Liver (tissue), 3 donors: ENCODE data around the gene FKBP1A.

Source experiments
- ATF3 ChIP-seq: IDR thresholded peaks from 2 replicates; pipeline ENCODE4 v1.6.1; 2016; ENCODE audit warnings: antibody characterized with exemption
- CTCF ChIP-seq: fragments of 150-350 bp; IDR thresholded peaks from 2 replicates; pipeline ENCODE4 v1.5.1; 2017; ENCODE audit warnings: improper control_type of control experiment, low read depth, low read length; ENCODE audit not compliant: missing input control
- EGR1 ChIP-seq, 2 donors: IDR thresholded peaks; 2 replicates each; pipeline ENCODE4 v1.6.1; 2016 to 2018; ENCODE audit warnings: antibody characterized with exemption in 2 of 2, low read depth in 2 of 2
- GABPA ChIP-seq, 2 donors: IDR thresholded peaks in 1 of 2; conservative IDR thresholded peaks in 1 of 2; 2 replicates each; pipeline ENCODE4 v1.6.1; 2016; ENCODE audit warnings: antibody characterized with exemption in 2 of 2, mild to moderate bottlenecking in 1 of 2, moderate library complexity in 1 of 2
- HNF4A ChIP-seq, 2 donors: conservative IDR thresholded peaks; 2 replicates each; pipeline ENCODE4 v1.6.1; 2016; ENCODE audit warnings: antibody characterized with exemption in 2 of 2, mild to moderate bottlenecking in 2 of 2
- HNF4G ChIP-seq: IDR thresholded peaks from 2 replicates; pipeline ENCODE4 v1.6.1; 2016; ENCODE audit warnings: antibody characterized with exemption
- JUND ChIP-seq, 2 donors: IDR thresholded peaks; 2 replicates each; pipeline ENCODE4 v1.6.1; 2016; ENCODE audit warnings: antibody characterized with exemption in 2 of 2
- MAX ChIP-seq: IDR thresholded peaks from 2 replicates; pipeline ENCODE4 v1.6.1; 2016; ENCODE audit warnings: antibody characterized with exemption
- RAD21 ChIP-seq, 2 donors: IDR thresholded peaks; 2 replicates each; pipeline ENCODE4 v1.6.1; 2016; ENCODE audit warnings: antibody characterized with exemption in 2 of 2, mild to moderate bottlenecking in 2 of 2
- SP1 ChIP-seq: IDR thresholded peaks from 2 replicates; pipeline ENCODE4 v1.6.1; 2018; ENCODE audit warnings: antibody characterized with exemption, mild to moderate bottlenecking
- TAF1 ChIP-seq: conservative IDR thresholded peaks from 2 replicates; pipeline ENCODE4 v1.6.1; 2016; ENCODE audit warnings: antibody characterized with exemption, mild to moderate bottlenecking
- YY1 ChIP-seq: IDR thresholded peaks from 2 replicates; pipeline ENCODE4 v1.6.1; 2016; ENCODE audit warnings: antibody characterized with exemption, mild to moderate bottlenecking
- ZBTB33 ChIP-seq: IDR thresholded peaks from 2 replicates; pipeline ENCODE4 v1.6.1; 2016; ENCODE audit warnings: antibody characterized with exemption
- TF ChIP-seq, protein P1 (sequence below): IDR thresholded peaks from 2 replicates; pipeline ENCODE4 v1.6.1; 2016; ENCODE audit warnings: antibody characterized with exemption, mild to moderate bottlenecking
- donor health status: healthy.
- donor health status: healthy.

DNA sequence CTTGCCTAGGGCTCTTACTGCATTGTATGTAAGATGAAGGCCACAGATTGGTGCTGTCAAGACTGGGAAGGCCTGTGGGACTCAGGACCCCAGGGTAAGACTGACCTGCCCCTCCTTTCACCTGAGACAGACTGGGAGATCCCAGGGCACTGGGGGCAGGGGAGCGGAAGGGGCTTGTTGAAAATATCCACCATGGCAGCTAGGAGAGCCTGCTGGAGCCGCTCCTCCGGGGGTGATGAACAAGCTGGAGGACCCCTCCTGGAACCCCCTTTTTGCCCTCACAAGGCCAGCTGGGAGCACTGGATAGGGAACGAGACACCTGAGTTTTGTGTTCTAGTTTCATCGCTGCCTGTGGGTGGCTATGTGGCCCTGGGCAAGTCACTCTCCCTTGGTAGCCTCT, 54.8 kb downstream of the FKBP1A start:
- no peak for TF ChIP-seq GABPA (IDR thresholded peaks at IDR 0.05 in 1 of 2, conservative IDR thresholded peaks at IDR 0.05 in 1 of 2)
- no peak for TF ChIP-seq CTCF
- TF ChIP-seq YY1: no peak
- TF ChIP-seq HNF4G: no peak
- TF ChIP-seq TAF1: no peak
- TF ChIP-seq, protein P1, sequence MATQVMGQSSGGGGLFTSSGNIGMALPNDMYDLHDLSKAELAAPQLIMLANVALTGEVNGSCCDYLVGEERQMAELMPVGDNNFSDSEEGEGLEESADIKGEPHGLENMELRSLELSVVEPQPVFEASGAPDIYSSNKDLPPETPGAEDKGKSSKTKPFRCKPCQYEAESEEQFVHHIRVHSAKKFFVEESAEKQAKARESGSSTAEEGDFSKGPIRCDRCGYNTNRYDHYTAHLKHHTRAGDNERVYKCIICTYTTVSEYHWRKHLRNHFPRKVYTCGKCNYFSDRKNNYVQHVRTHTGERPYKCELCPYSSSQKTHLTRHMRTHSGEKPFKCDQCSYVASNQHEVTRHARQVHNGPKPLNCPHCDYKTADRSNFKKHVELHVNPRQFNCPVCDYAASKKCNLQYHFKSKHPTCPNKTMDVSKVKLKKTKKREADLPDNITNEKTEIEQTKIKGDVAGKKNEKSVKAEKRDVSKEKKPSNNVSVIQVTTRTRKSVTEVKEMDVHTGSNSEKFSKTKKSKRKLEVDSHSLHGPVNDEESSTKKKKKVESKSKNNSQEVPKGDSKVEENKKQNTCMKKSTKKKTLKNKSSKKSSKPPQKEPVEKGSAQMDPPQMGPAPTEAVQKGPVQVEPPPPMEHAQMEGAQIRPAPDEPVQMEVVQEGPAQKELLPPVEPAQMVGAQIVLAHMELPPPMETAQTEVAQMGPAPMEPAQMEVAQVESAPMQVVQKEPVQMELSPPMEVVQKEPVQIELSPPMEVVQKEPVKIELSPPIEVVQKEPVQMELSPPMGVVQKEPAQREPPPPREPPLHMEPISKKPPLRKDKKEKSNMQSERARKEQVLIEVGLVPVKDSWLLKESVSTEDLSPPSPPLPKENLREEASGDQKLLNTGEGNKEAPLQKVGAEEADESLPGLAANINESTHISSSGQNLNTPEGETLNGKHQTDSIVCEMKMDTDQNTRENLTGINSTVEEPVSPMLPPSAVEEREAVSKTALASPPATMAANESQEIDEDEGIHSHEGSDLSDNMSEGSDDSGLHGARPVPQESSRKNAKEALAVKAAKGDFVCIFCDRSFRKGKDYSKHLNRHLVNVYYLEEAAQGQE: no peak
- no peak for TF ChIP-seq RAD21 (IDR thresholded peaks at IDR 0.05)
- TF ChIP-seq HNF4A (conservative IDR thresholded peaks at IDR 0.05): no peak
- no peak for TF ChIP-seq ATF3
- TF ChIP-seq EGR1 (IDR thresholded peaks at IDR 0.05; ENCODE audit: low read depth in 2 of 2): no peak
- no peak for TF ChIP-seq ZBTB33
- no peak for TF ChIP-seq MAX
- TF ChIP-seq SP1: no peak
- TF ChIP-seq JUND (IDR thresholded peaks at IDR 0.05): no peak
